HL-60 (cell line): ENCODE results near the gene FMNL2.

Experiments used
- GABPA ChIP-seq: IDR thresholded peaks from 2 replicates; pipeline ENCODE4 v1.6.1; 2012; ENCODE audit warnings: low read depth
- POLR2AphosphoS5 ChIP-seq: IDR thresholded peaks from 2 replicates; pipeline ENCODE4 v1.6.1; 2012; ENCODE audit warnings: low read depth
- TF ChIP-seq, protein P1 (sequence below): IDR thresholded peaks from one replicate; pipeline ENCODE4 v1.5.1; 2011; ENCODE audit warnings: low read length, control low read depth, inconsistent platforms; ENCODE audit not compliant: insufficient read depth
- TF ChIP-seq, protein P2 (sequence below): IDR thresholded peaks from 2 replicates; pipeline ENCODE4 v1.6.1; 2012; ENCODE audit warnings: low read depth; ENCODE audit not compliant: insufficient replicate concordance

DNA sequence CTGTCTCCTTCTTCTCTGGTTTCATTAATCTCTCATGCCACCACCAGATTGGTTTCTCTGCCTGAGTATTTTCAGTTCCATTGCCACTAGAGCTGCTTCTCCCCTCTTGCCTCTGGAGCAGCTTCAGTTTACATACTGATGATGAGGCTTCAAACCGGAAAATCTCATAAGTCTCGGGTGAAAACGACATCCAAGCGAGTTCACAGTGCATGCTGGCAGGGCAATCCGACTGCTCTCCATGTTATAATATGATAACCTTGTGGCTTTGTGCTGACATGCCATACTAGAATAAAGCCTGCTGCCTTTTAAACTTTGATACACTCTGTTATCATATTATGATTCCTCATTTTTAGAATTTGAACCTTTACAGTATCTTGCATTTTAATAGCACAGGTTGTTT is 228.8 kb downstream of the FMNL2 start:
- TF ChIP-seq, protein P1, sequence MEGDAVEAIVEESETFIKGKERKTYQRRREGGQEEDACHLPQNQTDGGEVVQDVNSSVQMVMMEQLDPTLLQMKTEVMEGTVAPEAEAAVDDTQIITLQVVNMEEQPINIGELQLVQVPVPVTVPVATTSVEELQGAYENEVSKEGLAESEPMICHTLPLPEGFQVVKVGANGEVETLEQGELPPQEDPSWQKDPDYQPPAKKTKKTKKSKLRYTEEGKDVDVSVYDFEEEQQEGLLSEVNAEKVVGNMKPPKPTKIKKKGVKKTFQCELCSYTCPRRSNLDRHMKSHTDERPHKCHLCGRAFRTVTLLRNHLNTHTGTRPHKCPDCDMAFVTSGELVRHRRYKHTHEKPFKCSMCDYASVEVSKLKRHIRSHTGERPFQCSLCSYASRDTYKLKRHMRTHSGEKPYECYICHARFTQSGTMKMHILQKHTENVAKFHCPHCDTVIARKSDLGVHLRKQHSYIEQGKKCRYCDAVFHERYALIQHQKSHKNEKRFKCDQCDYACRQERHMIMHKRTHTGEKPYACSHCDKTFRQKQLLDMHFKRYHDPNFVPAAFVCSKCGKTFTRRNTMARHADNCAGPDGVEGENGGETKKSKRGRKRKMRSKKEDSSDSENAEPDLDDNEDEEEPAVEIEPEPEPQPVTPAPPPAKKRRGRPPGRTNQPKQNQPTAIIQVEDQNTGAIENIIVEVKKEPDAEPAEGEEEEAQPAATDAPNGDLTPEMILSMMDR, result no peak
- TF ChIP-seq POLR2AphosphoS5 (no peak), GABPA (no peak)
- TF ChIP-seq, protein P2, sequence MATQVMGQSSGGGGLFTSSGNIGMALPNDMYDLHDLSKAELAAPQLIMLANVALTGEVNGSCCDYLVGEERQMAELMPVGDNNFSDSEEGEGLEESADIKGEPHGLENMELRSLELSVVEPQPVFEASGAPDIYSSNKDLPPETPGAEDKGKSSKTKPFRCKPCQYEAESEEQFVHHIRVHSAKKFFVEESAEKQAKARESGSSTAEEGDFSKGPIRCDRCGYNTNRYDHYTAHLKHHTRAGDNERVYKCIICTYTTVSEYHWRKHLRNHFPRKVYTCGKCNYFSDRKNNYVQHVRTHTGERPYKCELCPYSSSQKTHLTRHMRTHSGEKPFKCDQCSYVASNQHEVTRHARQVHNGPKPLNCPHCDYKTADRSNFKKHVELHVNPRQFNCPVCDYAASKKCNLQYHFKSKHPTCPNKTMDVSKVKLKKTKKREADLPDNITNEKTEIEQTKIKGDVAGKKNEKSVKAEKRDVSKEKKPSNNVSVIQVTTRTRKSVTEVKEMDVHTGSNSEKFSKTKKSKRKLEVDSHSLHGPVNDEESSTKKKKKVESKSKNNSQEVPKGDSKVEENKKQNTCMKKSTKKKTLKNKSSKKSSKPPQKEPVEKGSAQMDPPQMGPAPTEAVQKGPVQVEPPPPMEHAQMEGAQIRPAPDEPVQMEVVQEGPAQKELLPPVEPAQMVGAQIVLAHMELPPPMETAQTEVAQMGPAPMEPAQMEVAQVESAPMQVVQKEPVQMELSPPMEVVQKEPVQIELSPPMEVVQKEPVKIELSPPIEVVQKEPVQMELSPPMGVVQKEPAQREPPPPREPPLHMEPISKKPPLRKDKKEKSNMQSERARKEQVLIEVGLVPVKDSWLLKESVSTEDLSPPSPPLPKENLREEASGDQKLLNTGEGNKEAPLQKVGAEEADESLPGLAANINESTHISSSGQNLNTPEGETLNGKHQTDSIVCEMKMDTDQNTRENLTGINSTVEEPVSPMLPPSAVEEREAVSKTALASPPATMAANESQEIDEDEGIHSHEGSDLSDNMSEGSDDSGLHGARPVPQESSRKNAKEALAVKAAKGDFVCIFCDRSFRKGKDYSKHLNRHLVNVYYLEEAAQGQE, result no peak
